Measurements from ENCODE around the gene CCM2.

The CCM2 gene

GRCh38 chr7:44975331-44976039, 24.5 kb upstream of the CCM2 start:
- Mint-ChIP-seq H3K27ac (no peak overlapping the region), H3K9me3 (no peaks in the 10 kb centered on the region), H3K4me1 (ENCODE audit: low read depth) (peaks cover 33% of the 10 kb centered on the region), H3K27me3 (ENCODE audit: low read depth) (no peaks in the 10 kb centered on the region), H3K36me3 (ENCODE audit: low read depth) (peaks cover 58% of the 10 kb centered on the region), H3K4me3 (peak overlapping the region; percentile 25)

DNA sequence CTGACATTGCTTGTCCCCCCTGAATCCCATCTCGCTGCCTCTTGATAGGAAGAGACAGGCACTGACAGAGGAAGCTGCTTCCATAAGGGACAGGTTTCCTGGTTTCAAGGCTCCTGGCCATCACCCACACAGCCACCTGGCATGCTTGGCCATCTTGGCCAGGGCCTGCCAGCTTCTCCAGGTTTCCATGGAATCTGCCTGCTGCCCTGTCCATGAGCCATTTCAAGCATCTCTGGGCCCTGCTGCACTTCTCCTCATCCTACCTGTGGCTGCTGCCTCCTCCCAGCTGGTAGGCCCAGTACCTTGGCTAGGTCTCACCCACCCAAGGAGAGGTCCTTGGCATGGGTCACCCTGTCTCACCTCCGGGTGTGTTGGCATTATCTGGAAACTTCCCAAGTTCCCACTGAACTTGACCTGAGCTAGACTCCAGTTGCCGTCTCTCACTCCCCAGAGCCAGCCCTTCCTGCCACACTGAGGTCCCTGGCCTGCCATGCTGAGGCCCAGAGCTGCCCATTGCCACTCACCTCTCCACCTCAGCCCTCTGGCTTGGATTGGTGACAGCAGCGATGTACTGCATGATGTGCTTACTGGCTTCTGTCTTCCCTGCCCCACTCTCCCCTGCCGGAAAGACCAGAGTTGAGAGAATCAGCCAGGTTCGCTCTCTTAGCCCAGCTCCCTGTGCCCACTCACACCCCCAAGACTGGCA, 23.8 kb upstream of the CCM2 start:
- peak overlapping the region; percentile 95 for H3K4me3 Mint-ChIP-seq
- H3K9me3 Mint-ChIP-seq = no peaks in the 10 kb centered on the region
- peaks cover 40% of the 10 kb centered on the region for H3K4me1 Mint-ChIP-seq (ENCODE audit: low read depth)
- H3K27me3 Mint-ChIP-seq (ENCODE audit: low read depth) = no peaks in the 10 kb centered on the region
- peaks cover 59% of the 10 kb centered on the region for H3K36me3 Mint-ChIP-seq (ENCODE audit: low read depth)
- H3K27ac Mint-ChIP-seq = peak overlapping the region; percentile 96

- Mint-ChIP-seq H3K27ac (peak overlapping the region; percentile 96), H3K4me1 (ENCODE audit: low read depth) (peaks cover 41% of the 10 kb centered on the region), H3K36me3 (ENCODE audit: low read depth) (peaks cover 55% of the 10 kb centered on the region), H3K4me3 (peak overlapping the region; percentile 95), H3K27me3 (ENCODE audit: low read depth) (no peaks in the 10 kb centered on the region), H3K9me3 (no peaks in the 10 kb centered on the region)
Observed at GRCh38 chr7:44976746-44977196, 23.2 kb upstream of the CCM2 start.

GRCh38 chr7:44977304-44977958, 22.6 kb upstream of the CCM2 start:
- Mint-ChIP-seq H3K4me3 (peak overlapping the region; percentile 95), H3K36me3 (ENCODE audit: low read depth) (peaks cover 55% of the 10 kb centered on the region), H3K9me3 (no peaks in the 10 kb centered on the region), H3K27ac (peak overlapping the region; percentile 96), H3K4me1 (ENCODE audit: low read depth) (peaks cover 38% of the 10 kb centered on the region), H3K27me3 (ENCODE audit: low read depth) (no peaks in the 10 kb centered on the region)

GRCh38 chr7:44977959-44978335, 22.1 kb upstream of the CCM2 start:
- no peaks in the 10 kb centered on the region for H3K9me3 Mint-ChIP-seq
- peak overlapping the region; percentile 95 for H3K4me3 Mint-ChIP-seq
- peak overlapping the region; percentile 96 for H3K27ac Mint-ChIP-seq
- peaks cover 59% of the 10 kb centered on the region for H3K36me3 Mint-ChIP-seq (ENCODE audit: low read depth)
- no peaks in the 10 kb centered on the region for H3K27me3 Mint-ChIP-seq (ENCODE audit: low read depth)
- H3K4me1 Mint-ChIP-seq (ENCODE audit: low read depth) = peaks cover 42% of the 10 kb centered on the region

GRCh38 chr7:44978511-44979366, 21.3 kb upstream of the CCM2 start, which contains the start of gene MYO1G:
TSS of gene MYO1G (minus strand) at chr7:44979015. CDS start at chr7:44978961, 54 bp downstream.
- no peaks in the 10 kb centered on the region for H3K9me3 Mint-ChIP-seq
- peaks cover 64% of the 10 kb centered on the region for H3K36me3 Mint-ChIP-seq (ENCODE audit: low read depth)
- peak within 1 kb of the TSS; percentile 95 for H3K4me3 Mint-ChIP-seq
- peak within 1 kb of the TSS; percentile 96 for H3K27ac Mint-ChIP-seq
- no peaks in the 10 kb centered on the region for H3K27me3 Mint-ChIP-seq (ENCODE audit: low read depth)
- peaks cover 44% of the 10 kb centered on the region for H3K4me1 Mint-ChIP-seq (ENCODE audit: low read depth)

DNA sequence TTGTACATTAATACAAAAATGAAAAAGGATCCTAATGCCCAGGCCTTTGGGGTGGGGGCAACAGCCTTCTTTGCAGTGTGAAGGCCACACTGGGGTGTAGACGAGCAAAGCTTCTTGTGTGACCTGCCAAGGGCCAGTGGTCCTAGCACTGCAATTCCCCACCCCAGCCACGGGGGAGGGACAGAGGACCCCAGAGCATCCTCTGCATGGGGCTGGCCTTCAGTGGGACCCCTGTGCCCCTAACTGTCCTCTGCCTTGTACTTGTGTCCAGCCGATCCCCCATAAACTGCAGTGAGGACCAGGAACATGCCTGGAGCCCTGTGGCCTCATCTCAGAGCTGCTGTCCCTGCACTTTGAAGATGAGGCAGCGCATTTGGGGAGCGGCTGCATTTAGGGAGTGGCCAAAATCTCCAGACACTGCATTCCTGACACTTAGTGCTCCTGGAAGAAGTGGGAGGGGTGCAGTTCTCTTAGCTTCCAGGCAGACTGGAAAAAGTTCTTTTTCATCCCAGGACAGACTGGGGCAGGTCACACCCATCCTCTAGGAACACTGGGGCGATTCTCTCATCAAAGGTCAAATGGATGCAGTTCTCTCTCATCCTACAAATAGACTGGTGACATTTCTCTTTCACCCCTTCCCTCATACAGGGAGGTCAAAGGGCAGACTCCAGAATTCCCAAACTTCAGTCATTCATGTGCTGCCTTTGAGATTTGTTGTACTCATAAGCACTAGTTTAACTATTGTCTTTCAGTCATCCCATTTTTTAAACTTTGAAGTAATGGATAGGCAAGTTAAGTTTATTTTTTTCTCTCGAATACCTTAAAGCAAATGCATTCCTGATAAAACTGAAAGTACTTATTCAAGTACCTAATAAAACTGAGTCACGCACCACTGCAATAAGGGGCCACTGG, 20.3 kb upstream of the CCM2 start:
- no peaks in the 10 kb centered on the region for H3K9me3 Mint-ChIP-seq
- peaks cover 65% of the 10 kb centered on the region for H3K36me3 Mint-ChIP-seq (ENCODE audit: low read depth)
- H3K4me1 Mint-ChIP-seq (ENCODE audit: low read depth) = peaks cover 51% of the 10 kb centered on the region
- peak overlapping the region; percentile 96 for H3K27ac Mint-ChIP-seq
- peak overlapping the region; percentile 95 for H3K4me3 Mint-ChIP-seq
- no peaks in the 10 kb centered on the region for H3K27me3 Mint-ChIP-seq (ENCODE audit: low read depth)

DNA sequence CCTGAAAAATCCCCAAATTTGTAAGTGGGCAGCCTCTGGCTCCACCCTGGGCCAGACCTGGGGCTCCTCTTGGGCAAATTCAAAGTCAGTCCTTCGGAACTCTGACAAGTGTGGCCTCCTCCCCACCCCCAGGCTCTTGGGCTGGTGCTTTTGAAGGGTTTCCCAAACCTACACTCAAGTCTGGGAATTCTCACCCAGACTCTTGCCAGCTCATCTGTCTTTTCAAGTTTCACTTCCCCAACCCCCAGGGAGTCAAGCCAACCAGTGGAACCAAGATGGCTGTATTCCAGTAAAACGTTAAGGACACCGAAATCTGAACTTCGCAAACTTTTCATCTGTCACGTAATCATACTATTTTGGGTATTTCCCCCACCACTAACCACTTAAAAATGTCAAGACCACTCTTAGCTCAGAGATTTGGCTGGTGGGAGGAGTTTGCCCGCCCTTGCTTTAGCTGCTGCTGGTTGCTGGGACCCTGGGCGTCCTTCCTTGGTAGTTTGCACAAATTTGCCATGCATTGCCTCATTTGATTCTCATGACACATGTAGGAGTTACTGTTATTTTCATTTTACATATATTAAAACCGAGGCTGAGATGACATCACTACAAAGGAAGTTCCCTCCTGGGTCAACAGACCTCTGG, 19.5 kb upstream of the CCM2 start:
- Mint-ChIP-seq H3K4me3 (peak overlapping the region; percentile 95), H3K27ac (peak overlapping the region; percentile 96), H3K9me3 (no peaks in the 10 kb centered on the region), H3K36me3 (ENCODE audit: low read depth) (peaks cover 66% of the 10 kb centered on the region), H3K27me3 (ENCODE audit: low read depth) (no peaks in the 10 kb centered on the region), H3K4me1 (ENCODE audit: low read depth) (peaks cover 56% of the 10 kb centered on the region)

GRCh38 chr7:44981035-44981706, 18.8 kb upstream of the CCM2 start:
- H3K4me3 Mint-ChIP-seq = peak overlapping the region; percentile 95
- H3K36me3 Mint-ChIP-seq (ENCODE audit: low read depth) = peaks cover 67% of the 10 kb centered on the region
- H3K9me3 Mint-ChIP-seq = no peaks in the 10 kb centered on the region
- peak overlapping the region; percentile 96 for H3K27ac Mint-ChIP-seq
- no peaks in the 10 kb centered on the region for H3K27me3 Mint-ChIP-seq (ENCODE audit: low read depth)
- peaks cover 58% of the 10 kb centered on the region for H3K4me1 Mint-ChIP-seq (ENCODE audit: low read depth)

DNA sequence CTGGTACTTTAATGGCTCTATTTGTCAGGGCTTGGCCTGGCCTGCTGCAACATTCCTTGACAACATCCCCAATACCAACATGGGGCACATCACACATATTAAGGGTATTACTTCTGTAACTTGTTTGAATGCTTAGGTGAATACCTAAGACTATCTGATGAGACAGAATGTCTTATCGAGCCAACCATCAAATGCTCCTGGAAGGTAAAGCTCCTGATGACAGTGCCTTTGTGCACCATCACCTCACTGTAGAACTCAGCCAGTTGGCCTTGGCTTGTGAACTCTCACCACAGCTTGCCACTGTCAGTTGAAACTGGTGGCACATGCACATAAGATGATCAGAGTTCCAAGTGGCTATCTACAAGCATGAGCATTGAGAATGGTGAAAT, 17.5 kb upstream of the CCM2 start:
- H3K36me3 Mint-ChIP-seq (ENCODE audit: low read depth) = peaks cover 57% of the 10 kb centered on the region
- peak overlapping the region; percentile 63 for H3K27ac Mint-ChIP-seq
- peak overlapping the region; percentile 48 for H3K4me3 Mint-ChIP-seq
- no peaks in the 10 kb centered on the region for H3K27me3 Mint-ChIP-seq (ENCODE audit: low read depth)
- no peaks in the 10 kb centered on the region for H3K9me3 Mint-ChIP-seq
- peaks cover 60% of the 10 kb centered on the region for H3K4me1 Mint-ChIP-seq (ENCODE audit: low read depth)

GRCh38 chr7:44982970-44983369, 17.0 kb upstream of the CCM2 start:
- H3K4me1 Mint-ChIP-seq (ENCODE audit: low read depth) = peaks cover 65% of the 10 kb centered on the region
- H3K36me3 Mint-ChIP-seq (ENCODE audit: low read depth) = peaks cover 52% of the 10 kb centered on the region
- no peaks in the 10 kb centered on the region for H3K27me3 Mint-ChIP-seq (ENCODE audit: low read depth)
- H3K9me3 Mint-ChIP-seq = no peaks in the 10 kb centered on the region
- peak overlapping the region; percentile 63 for H3K27ac Mint-ChIP-seq
- H3K4me3 Mint-ChIP-seq = peak overlapping the region; percentile 48

GRCh38 chr7:44983742-44984477, 16.1 kb upstream of the CCM2 start:
- H3K27me3 Mint-ChIP-seq (ENCODE audit: low read depth) = no peaks in the 10 kb centered on the region
- H3K4me1 Mint-ChIP-seq (ENCODE audit: low read depth) = peaks cover 66% of the 10 kb centered on the region
- peaks cover 44% of the 10 kb centered on the region for H3K36me3 Mint-ChIP-seq (ENCODE audit: low read depth)
- peak overlapping the region; percentile 96 for H3K4me3 Mint-ChIP-seq
- H3K27ac Mint-ChIP-seq = peak overlapping the region; percentile 98
- no peaks in the 10 kb centered on the region for H3K9me3 Mint-ChIP-seq
